ENCODE data around the gene ALDH8A1. TPM values are rescaled to one million over a fixed set of nuclear protein-coding genes. Genes with fewer than 3 reads are reported as not detected.
"Not testable (repeated sequence)": the region's sequence is repeated elsewhere in the genome, so short reads cannot be mapped to it uniquely, and the experiment has no call there.

Gene ALDH8A1
- total and polyA plus RNA-seq, 2 donors = 0.60 to 1.1 TPM

GRCh38 chr6:134911547-134911946 is 38.4 kb downstream of the ALDH8A1 start:
- H3K27ac ChIP-seq (ENCODE audit: low read depth) = no peak overlapping the region
- 97% methylated on average over 1 of the region's 1 CpG for WGBS
- no peaks in the 10 kb centered on the region for H3K4me1 ChIP-seq (ENCODE audit: insufficient read depth)
- H3K36me3 ChIP-seq (ENCODE audit: insufficient read depth) = no peaks in the 10 kb centered on the region
- no peak for DNase-seq (ENCODE audit: extremely low spot score)
- no peak overlapping the region for H3K4me3 ChIP-seq (ENCODE audit: low read depth, low read length)

GRCh38 chr6:134910593-134910935 is 39.3 kb downstream of the ALDH8A1 start:
- H3K4me3 ChIP-seq (ENCODE audit: low read depth, low read length) = no peak overlapping the region
- no peaks in the 10 kb centered on the region for H3K36me3 ChIP-seq (ENCODE audit: insufficient read depth)
- no peaks in the 10 kb centered on the region for H3K4me1 ChIP-seq (ENCODE audit: insufficient read depth)
- no peak overlapping the region for H3K27ac ChIP-seq (ENCODE audit: low read depth)
- 79% methylated on average over 1 of the region's 1 CpG for WGBS
- DNase-seq (ENCODE audit: extremely low spot score) = no peak

- WGBS = 64% methylated on average over 11 of the region's 11 CpGs
- H3K27ac ChIP-seq (ENCODE audit: low read depth) = no peak overlapping the region
These were observed 40.0 kb downstream of the ALDH8A1 start for GRCh38 chr6:134909701-134910592.

GRCh38 chr6:134908906-134909516 is 40.9 kb downstream of the ALDH8A1 start:
- Histone ChIP-seq H3K4me1 (ENCODE audit: insufficient read depth) (no peaks in the 10 kb centered on the region), H3K36me3 (ENCODE audit: insufficient read depth) (no peaks in the 10 kb centered on the region), H3K27ac (ENCODE audit: low read depth) (no peak overlapping the region), H3K4me3 (ENCODE audit: low read depth, low read length) (no peak overlapping the region)
- WGBS = 30% methylated on average over 12 of the region's 12 CpGs
- DNase-seq (ENCODE audit: extremely low spot score) = no peak

More at GRCh38 chr6:134909701-134910592, 40.0 kb downstream of the ALDH8A1 start:
- Histone ChIP-seq H3K4me1 (ENCODE audit: insufficient read depth) (no peaks in the 10 kb centered on the region), H3K4me3 (ENCODE audit: low read depth, low read length) (no peak overlapping the region), H3K36me3 (ENCODE audit: insufficient read depth) (no peaks in the 10 kb centered on the region)
- no peak for DNase-seq (ENCODE audit: extremely low spot score)

- not testable (repeated sequence) for H3K4me1 ChIP-seq (ENCODE audit: insufficient read depth); DNase-seq (ENCODE audit: extremely low spot score); H3K4me3 ChIP-seq (ENCODE audit: low read depth, low read length); H3K36me3 ChIP-seq (ENCODE audit: insufficient read depth); H3K27ac ChIP-seq (ENCODE audit: low read depth)
- 97% methylated on average over 27 of the region's 42 CpGs for WGBS
These were observed 45.2 kb downstream of the ALDH8A1 start for GRCh38 chr6:134904731-134905130.

GRCh38 chr6:134903448-134903847 is 46.5 kb downstream of the ALDH8A1 start:
- Histone ChIP-seq H3K4me3 (ENCODE audit: low read depth, low read length) (no peak overlapping the region), H3K36me3 (ENCODE audit: insufficient read depth) (no peaks in the 10 kb centered on the region), H3K4me1 (ENCODE audit: insufficient read depth) (no peaks in the 10 kb centered on the region), H3K27ac (ENCODE audit: low read depth) (no peak overlapping the region)
- no peak for DNase-seq (ENCODE audit: extremely low spot score)
- 85% methylated on average over 9 of the region's 9 CpGs for WGBS

GRCh38 chr6:134902936-134903335 is 47.0 kb downstream of the ALDH8A1 start:
- no peak overlapping the region for H3K27ac ChIP-seq (ENCODE audit: low read depth)
- WGBS = 57% methylated on average over 3 of the region's 3 CpGs
- DNase-seq (ENCODE audit: extremely low spot score) = no peak
- H3K36me3 ChIP-seq (ENCODE audit: insufficient read depth) = no peaks in the 10 kb centered on the region
- H3K4me3 ChIP-seq (ENCODE audit: low read depth, low read length) = no peak overlapping the region
- no peaks in the 10 kb centered on the region for H3K4me1 ChIP-seq (ENCODE audit: insufficient read depth)

- no peak overlapping the region for H3K27ac ChIP-seq (ENCODE audit: low read depth)
- no peaks in the 10 kb centered on the region for H3K4me1 ChIP-seq (ENCODE audit: insufficient read depth)
- DNase-seq (ENCODE audit: extremely low spot score) = no peak
- 69% methylated on average over 9 of the region's 9 CpGs for WGBS
- no peaks in the 10 kb centered on the region for H3K36me3 ChIP-seq (ENCODE audit: insufficient read depth)
- H3K4me3 ChIP-seq (ENCODE audit: low read depth, low read length) = no peak overlapping the region
These were observed 47.6 kb downstream of the ALDH8A1 start for GRCh38 chr6:134902074-134902861.

- WGBS = 84% methylated on average over 4 of the region's 4 CpGs
- no peaks in the 10 kb centered on the region for H3K36me3 ChIP-seq (ENCODE audit: insufficient read depth)
- no peak for DNase-seq (ENCODE audit: extremely low spot score)
- no peaks in the 10 kb centered on the region for H3K4me1 ChIP-seq (ENCODE audit: insufficient read depth)
- no peak overlapping the region for H3K27ac ChIP-seq (ENCODE audit: low read depth)
- H3K4me3 ChIP-seq (ENCODE audit: low read depth, low read length) = no peak overlapping the region
These were observed 51.3 kb downstream of the ALDH8A1 start for GRCh38 chr6:134898575-134898974.

GRCh38 chr6:134898166-134898565 is 51.7 kb downstream of the ALDH8A1 start:
- H3K27ac ChIP-seq (ENCODE audit: low read depth); DNase-seq (ENCODE audit: extremely low spot score); H3K4me1 ChIP-seq (ENCODE audit: insufficient read depth); H3K36me3 ChIP-seq (ENCODE audit: insufficient read depth); H3K4me3 ChIP-seq (ENCODE audit: low read depth, low read length): not testable (repeated sequence)
- WGBS = 93% methylated on average over 5 of the region's 5 CpGs

- no peaks in the 10 kb centered on the region for H3K36me3 ChIP-seq (ENCODE audit: insufficient read depth)
These were observed 53.0 kb downstream of the ALDH8A1 start for GRCh38 chr6:134896910-134897309.

GRCh38 chr6:134894800-134895199 is 55.1 kb downstream of the ALDH8A1 start:
- Histone ChIP-seq H3K27ac (ENCODE audit: low read depth) (no peak overlapping the region), H3K4me3 (ENCODE audit: low read depth, low read length) (no peak overlapping the region), H3K4me1 (ENCODE audit: insufficient read depth) (no peaks in the 10 kb centered on the region), H3K36me3 (ENCODE audit: insufficient read depth) (no peaks in the 10 kb centered on the region)
- DNase-seq (ENCODE audit: extremely low spot score) = no peak
- WGBS = 86% methylated on average over 1 of the region's 1 CpG

More at GRCh38 chr6:134896910-134897309, 53.0 kb downstream of the ALDH8A1 start:
- Histone ChIP-seq H3K27ac (ENCODE audit: low read depth) (no peak overlapping the region), H3K4me1 (ENCODE audit: insufficient read depth) (no peaks in the 10 kb centered on the region), H3K4me3 (ENCODE audit: low read depth, low read length) (no peak overlapping the region)
- no peak for DNase-seq (ENCODE audit: extremely low spot score)
- WGBS = 76% methylated on average over 2 of the region's 2 CpGs

GRCh38 chr6:134892362-134892761 is 57.5 kb downstream of the ALDH8A1 start:
- H3K36me3 ChIP-seq (ENCODE audit: insufficient read depth) = no peaks in the 10 kb centered on the region
- no peak overlapping the region for H3K27ac ChIP-seq (ENCODE audit: low read depth)
- no peaks in the 10 kb centered on the region for H3K4me1 ChIP-seq (ENCODE audit: insufficient read depth)
- H3K4me3 ChIP-seq (ENCODE audit: low read depth, low read length) = no peak overlapping the region
- no peak for DNase-seq (ENCODE audit: extremely low spot score)

GRCh38 chr6:134891633-134892032 is 58.3 kb downstream of the ALDH8A1 start:
- Histone ChIP-seq H3K4me3 (ENCODE audit: low read depth, low read length) (no peak overlapping the region), H3K4me1 (ENCODE audit: insufficient read depth) (no peaks in the 10 kb centered on the region), H3K36me3 (ENCODE audit: insufficient read depth) (no peaks in the 10 kb centered on the region), H3K27ac (ENCODE audit: low read depth) (no peak overlapping the region)
- no peak for DNase-seq (ENCODE audit: extremely low spot score)
